ENCODE data around the gene CRELD1. TPM values are rescaled to one million over a fixed set of nuclear protein-coding genes. Genes with fewer than 3 reads are reported as not detected.
A peak's percentile ranks its signal among the peaks of the same experiment; 100 is the strongest.

The CRELD1 gene
- total and polyA plus RNA-seq, 2 of the 13 experiments (the other 11 are each of a cell fraction or from before 2014, with no cell fraction given), result 27.1 to 61.9 TPM

DNA sequence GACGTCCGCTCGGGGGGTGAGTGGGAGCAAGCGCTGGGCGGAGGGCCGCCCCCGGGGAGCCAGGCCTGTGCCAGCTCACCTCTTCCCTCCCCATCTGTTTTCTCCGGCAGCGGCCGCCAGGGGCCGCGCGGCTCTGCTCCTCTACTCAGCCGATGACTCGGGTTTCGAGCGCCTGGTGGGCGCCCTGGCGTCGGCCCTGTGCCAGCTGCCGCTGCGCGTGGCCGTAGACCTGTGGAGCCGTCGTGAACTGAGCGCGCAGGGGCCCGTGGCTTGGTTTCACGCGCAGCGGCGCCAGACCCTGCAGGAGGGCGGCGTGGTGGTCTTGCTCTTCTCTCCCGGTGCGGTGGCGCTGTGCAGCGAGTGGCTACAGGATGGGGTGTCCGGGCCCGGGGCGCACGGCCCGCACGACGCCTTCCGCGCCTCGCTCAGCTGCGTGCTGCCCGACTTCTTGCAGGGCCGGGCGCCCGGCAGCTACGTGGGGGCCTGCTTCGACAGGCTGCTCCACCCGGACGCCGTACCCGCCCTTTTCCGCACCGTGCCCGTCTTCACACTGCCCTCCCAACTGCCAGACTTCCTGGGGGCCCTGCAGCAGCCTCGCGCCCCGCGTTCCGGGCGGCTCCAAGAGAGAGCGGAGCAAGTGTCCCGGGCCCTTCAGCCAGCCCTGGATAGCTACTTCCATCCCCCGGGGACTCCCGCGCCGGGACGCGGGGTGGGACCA, 632 bp upstream of the CRELD1 start (continued):
- TF ChIP-seq, protein P1, sequence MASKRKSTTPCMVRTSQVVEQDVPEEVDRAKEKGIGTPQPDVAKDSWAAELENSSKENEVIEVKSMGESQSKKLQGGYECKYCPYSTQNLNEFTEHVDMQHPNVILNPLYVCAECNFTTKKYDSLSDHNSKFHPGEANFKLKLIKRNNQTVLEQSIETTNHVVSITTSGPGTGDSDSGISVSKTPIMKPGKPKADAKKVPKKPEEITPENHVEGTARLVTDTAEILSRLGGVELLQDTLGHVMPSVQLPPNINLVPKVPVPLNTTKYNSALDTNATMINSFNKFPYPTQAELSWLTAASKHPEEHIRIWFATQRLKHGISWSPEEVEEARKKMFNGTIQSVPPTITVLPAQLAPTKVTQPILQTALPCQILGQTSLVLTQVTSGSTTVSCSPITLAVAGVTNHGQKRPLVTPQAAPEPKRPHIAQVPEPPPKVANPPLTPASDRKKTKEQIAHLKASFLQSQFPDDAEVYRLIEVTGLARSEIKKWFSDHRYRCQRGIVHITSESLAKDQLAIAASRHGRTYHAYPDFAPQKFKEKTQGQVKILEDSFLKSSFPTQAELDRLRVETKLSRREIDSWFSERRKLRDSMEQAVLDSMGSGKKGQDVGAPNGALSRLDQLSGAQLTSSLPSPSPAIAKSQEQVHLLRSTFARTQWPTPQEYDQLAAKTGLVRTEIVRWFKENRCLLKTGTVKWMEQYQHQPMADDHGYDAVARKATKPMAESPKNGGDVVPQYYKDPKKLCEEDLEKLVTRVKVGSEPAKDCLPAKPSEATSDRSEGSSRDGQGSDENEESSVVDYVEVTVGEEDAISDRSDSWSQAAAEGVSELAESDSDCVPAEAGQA (IDR thresholded peaks at IDR 0.05; ENCODE audit: low read depth), result no peak; the same call in 1 of the 2 replicates
- TF ChIP-seq, protein P1 (CRISPR knock-in tag; IDR thresholded peaks at IDR 0.05; ENCODE audit: borderline replicate concordance), result 0 out of 2 replicates have a peak, but pooled peaks have one; percentile 9
- TF ChIP-seq MATR3 (CRISPR knock-in tag; IDR thresholded peaks at IDR 0.05) (no peak), ZNF841 (CRISPR knock-in tag; IDR thresholded peaks at IDR 0.05; ENCODE audit: borderline replicate concordance) (peak; percentile 63; the same call in 1 of the 2 replicates), NR2F6 (IDR thresholded peaks at IDR 0.05) (no peak), NR2F6 (CRISPR knock-in tag; IDR thresholded peaks at IDR 0.05) (0 out of 2 replicates have a peak, but pooled peaks have one; percentile 16), SAP130 (CRISPR knock-in tag; IDR thresholded peaks at IDR 0.05; ENCODE audit: low read depth) (peak; percentile 28; the same call in 1 of the 2 replicates), ZNF44 (CRISPR knock-in tag; IDR thresholded peaks at IDR 0.05) (no peak), ZNF556 (CRISPR knock-in tag; IDR thresholded peaks at IDR 0.05; ENCODE audit: borderline replicate concordance) (no peak; the same call in 1 of the 2 replicates), NR3C1 (CRISPR knock-in tag; IDR thresholded peaks at IDR 0.05) (no peak), CREM (IDR thresholded peaks at IDR 0.05) (no peak), CREM (CRISPR knock-in tag; IDR thresholded peaks at IDR 0.05) (no peak), PHF20 (CRISPR knock-in tag; IDR thresholded peaks at IDR 0.05) (no peak), HNRNPLL (IDR thresholded peaks at IDR 0.05; ENCODE audit: low read depth, low read length, poor library complexity, severe bottlenecking) (peak; percentile 27), HHEX (CRISPR knock-in tag; IDR thresholded peaks at IDR 0.05) (no peak), GPN1 (CRISPR knock-in tag; IDR thresholded peaks at IDR 0.05; ENCODE audit: borderline replicate concordance) (no peak; the same call in 1 of the 2 replicates), PITX1 (CRISPR knock-in tag; IDR thresholded peaks at IDR 0.05) (0 out of 2 replicates have a peak, but pooled peaks have one; percentile 25)
- TF ChIP-seq, protein P2, sequence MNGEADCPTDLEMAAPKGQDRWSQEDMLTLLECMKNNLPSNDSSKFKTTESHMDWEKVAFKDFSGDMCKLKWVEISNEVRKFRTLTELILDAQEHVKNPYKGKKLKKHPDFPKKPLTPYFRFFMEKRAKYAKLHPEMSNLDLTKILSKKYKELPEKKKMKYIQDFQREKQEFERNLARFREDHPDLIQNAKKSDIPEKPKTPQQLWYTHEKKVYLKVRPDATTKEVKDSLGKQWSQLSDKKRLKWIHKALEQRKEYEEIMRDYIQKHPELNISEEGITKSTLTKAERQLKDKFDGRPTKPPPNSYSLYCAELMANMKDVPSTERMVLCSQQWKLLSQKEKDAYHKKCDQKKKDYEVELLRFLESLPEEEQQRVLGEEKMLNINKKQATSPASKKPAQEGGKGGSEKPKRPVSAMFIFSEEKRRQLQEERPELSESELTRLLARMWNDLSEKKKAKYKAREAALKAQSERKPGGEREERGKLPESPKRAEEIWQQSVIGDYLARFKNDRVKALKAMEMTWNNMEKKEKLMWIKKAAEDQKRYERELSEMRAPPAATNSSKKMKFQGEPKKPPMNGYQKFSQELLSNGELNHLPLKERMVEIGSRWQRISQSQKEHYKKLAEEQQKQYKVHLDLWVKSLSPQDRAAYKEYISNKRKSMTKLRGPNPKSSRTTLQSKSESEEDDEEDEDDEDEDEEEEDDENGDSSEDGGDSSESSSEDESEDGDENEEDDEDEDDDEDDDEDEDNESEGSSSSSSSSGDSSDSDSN (CRISPR knock-in tag; IDR thresholded peaks at IDR 0.05), result peak; percentile 89; the same call in 1 of the 2 replicates
- TF ChIP-seq, protein P3, sequence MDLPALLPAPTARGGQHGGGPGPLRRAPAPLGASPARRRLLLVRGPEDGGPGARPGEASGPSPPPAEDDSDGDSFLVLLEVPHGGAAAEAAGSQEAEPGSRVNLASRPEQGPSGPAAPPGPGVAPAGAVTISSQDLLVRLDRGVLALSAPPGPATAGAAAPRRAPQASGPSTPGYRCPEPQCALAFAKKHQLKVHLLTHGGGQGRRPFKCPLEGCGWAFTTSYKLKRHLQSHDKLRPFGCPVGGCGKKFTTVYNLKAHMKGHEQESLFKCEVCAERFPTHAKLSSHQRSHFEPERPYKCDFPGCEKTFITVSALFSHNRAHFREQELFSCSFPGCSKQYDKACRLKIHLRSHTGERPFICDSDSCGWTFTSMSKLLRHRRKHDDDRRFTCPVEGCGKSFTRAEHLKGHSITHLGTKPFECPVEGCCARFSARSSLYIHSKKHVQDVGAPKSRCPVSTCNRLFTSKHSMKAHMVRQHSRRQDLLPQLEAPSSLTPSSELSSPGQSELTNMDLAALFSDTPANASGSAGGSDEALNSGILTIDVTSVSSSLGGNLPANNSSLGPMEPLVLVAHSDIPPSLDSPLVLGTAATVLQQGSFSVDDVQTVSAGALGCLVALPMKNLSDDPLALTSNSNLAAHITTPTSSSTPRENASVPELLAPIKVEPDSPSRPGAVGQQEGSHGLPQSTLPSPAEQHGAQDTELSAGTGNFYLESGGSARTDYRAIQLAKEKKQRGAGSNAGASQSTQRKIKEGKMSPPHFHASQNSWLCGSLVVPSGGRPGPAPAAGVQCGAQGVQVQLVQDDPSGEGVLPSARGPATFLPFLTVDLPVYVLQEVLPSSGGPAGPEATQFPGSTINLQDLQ (CRISPR knock-in tag; IDR thresholded peaks at IDR 0.05), result 0 out of 2 replicates have a peak, but pooled peaks have one; percentile 58
- TF ChIP-seq, protein P4, sequence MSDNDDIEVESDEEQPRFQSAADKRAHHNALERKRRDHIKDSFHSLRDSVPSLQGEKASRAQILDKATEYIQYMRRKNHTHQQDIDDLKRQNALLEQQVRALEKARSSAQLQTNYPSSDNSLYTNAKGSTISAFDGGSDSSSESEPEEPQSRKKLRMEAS (IDR thresholded peaks at IDR 0.05), result peak; percentile 33
